Gastrocnemius medialis (tissue), 4 donors: ENCODE measurements around the gene ROBO1.

Experiments used
- CTCF ChIP-seq, 5 experiments: fragments of 450-650 bp in 3 of 5; fragments of 200-600 bp in 2 of 5; sonication (generic) in 2 of 5; IDR thresholded peaks in 4 of 5; conservative IDR thresholded peaks in 1 of 5; 1 replicate in 4 of 5; 2 replicates in 1 of 5; pipeline ENCODE4 v1.5.1; 2016 to 2019; ENCODE audit warnings: antibody characterized with exemption in 5 of 5, mild to moderate bottlenecking in 3 of 5, moderate library complexity in 3 of 5
- POLR2A ChIP-seq, 2 donors: fragments of 450-650 bp; IDR thresholded peaks; one replicate each; pipeline ENCODE4 v1.6.1; 2017; ENCODE audit warnings: antibody characterized with exemption in 2 of 2, mild to moderate bottlenecking in 2 of 2, moderate library complexity in 2 of 2

- no peak for TF ChIP-seq CTCF (IDR thresholded peaks at IDR 0.05 in 4 of 5, conservative IDR thresholded peaks at IDR 0.05 in 1 of 5)
- no peak for TF ChIP-seq POLR2A (IDR thresholded peaks at IDR 0.05)
Observed at GRCh38 chr3:79685108-79685507, 82.7 kb downstream of the ROBO1 start.
